Panc1 (cell line): Measurements from ENCODE around the gene SLC44A4. TPM values are rescaled to one million over a fixed set of nuclear protein-coding genes. Genes with fewer than 3 reads are reported as not detected.
A peak's percentile ranks its signal among the peaks of the same experiment; 100 is the strongest.
"Not testable (repeated sequence)": the region's sequence is repeated elsewhere in the genome, so short reads cannot be mapped to it uniquely, and the experiment has no call there.

Experiments used
- ATAC-seq: fragments of 200-7000 bp; cut with Tn5 transposase; 2 replicates; pipeline ENCODE4 v1.9.1; 2020; ENCODE audit warnings: mild to moderate bottlenecking, moderate library complexity
- BruUV-seq: library from RNA; stranded (reverse); fragments of 400-500 nt; replicated peaks from 2 replicates; lab custom pipeline; 2021; lab: Mats Ljungman, UMichigan
- CTCF ChIA-PET: fragments of 300-600 bp; sonication (Branson Sonifier 250); formaldehyde crosslinking; loops from one replicate; lab custom pipeline; 2022; ENCODE audit warnings: antibody characterized with exemption; lab: Charles Lee
- POLR2A ChIA-PET: fragments of 300-600 bp; sonication (Branson Sonifier 250); formaldehyde crosslinking; loops from one replicate; lab custom pipeline; 2022; ENCODE audit warnings: antibody characterized with exemption; lab: Charles Lee
- DNase-seq: peaks from one replicate; pipeline ENCODE4 v3.0.0-alpha.2; 2010; ENCODE audit warnings: low read depth, low spot score
- H3K27ac ChIP-seq: 2 replicates; pipeline ENCODE4 v1.5.1; 2011; ENCODE audit warnings: mild to moderate bottlenecking, low read length, inconsistent platforms
- H3K27me3 ChIP-seq: fragments of 200-500 bp; sonication (Bioruptor generic); 2 replicates; pipeline ENCODE4 v1.6.0; 2014; ENCODE audit warnings: low read length, inconsistent platforms; ENCODE audit not compliant: control insufficient read depth, insufficient read depth
- H3K36me3 ChIP-seq: fragments of 200-500 bp; sonication (Bioruptor generic); 2 replicates; pipeline ENCODE4 v1.5.1; 2014; ENCODE audit warnings: inconsistent platforms, mild to moderate bottlenecking, low read length, moderate library complexity; ENCODE audit not compliant: control insufficient read depth, insufficient read depth
- H3K4me1 ChIP-seq: 2 replicates; pipeline ENCODE4 v1.5.1; 2011; ENCODE audit warnings: inconsistent platforms, mild to moderate bottlenecking, low read length, moderate library complexity; ENCODE audit not compliant: control insufficient read depth, insufficient read depth
- H3K4me3 ChIP-seq, 2 experiments: 2 replicates each; pipeline ENCODE4 v1.5.1; 2011 to 2012; ENCODE audit warnings: low read depth in 2 of 2, low read length in 2 of 2, mild to moderate bottlenecking in 2 of 2, inconsistent platforms in 1 of 2, moderate library complexity in 1 of 2
- H3K9me3 ChIP-seq: fragments of 200-500 bp; sonication (Bioruptor generic); 2 replicates; pipeline ENCODE4 v1.5.1; 2014; ENCODE audit warnings: low read depth, mild to moderate bottlenecking, inconsistent platforms, low read length, moderate library complexity; ENCODE audit not compliant: control insufficient read depth, insufficient read depth
- POLR2AphosphoS5 ChIP-seq: IDR thresholded peaks from 2 replicates; pipeline ENCODE4 v1.6.1; 2012; ENCODE audit warnings: mild to moderate bottlenecking, low read depth, low read length, moderate library complexity
- SIN3A ChIP-seq: IDR thresholded peaks from 2 replicates; pipeline ENCODE4 v1.6.1; 2012; ENCODE audit warnings: low read depth, mild to moderate bottlenecking, low read length, moderate library complexity, borderline replicate concordance; ENCODE audit not compliant: insufficient read depth
- TCF7L2 ChIP-seq: IDR thresholded peaks from 2 replicates; pipeline ENCODE4 v1.6.1; 2011; ENCODE audit warnings: mild to moderate bottlenecking, low read depth, low read length, inconsistent platforms
- in situ Hi-C: cut with HindIII; loops from 2 replicates; pipeline ENCODE4 v1.10.0; 2016; ENCODE audit warnings: low sequenced_read_pairs, low pct_unique_long_range_greater_than_20kb
- intact Hi-C: fragments of 100-400 bp; cut with micrococcal nuclease; formaldehyde crosslinking; loops from one replicate; pipeline ENCODE4 v1.10.0; 2022; ENCODE audit not compliant: unreplicated experiment
- total RNA-seq: library from RNA; stranded (reverse); gene quantifications from one replicate; pipeline ENCODE4 v1.2.1, GENCODE V29; 2021; ENCODE audit not compliant: unreplicated experiment
- TF ChIP-seq, protein P1 (sequence below): fragments of 450-650 bp; IDR thresholded peaks from 2 replicates; pipeline ENCODE4 v1.5.1; 2017; ENCODE audit warnings: mild to moderate bottlenecking
- TF ChIP-seq, protein P2 (sequence below), 2 experiments: IDR thresholded peaks; 2 replicates each; pipeline ENCODE4 v1.6.1; 2011 to 2012; ENCODE audit warnings: low read depth in 2 of 2, control low read depth in 1 of 2, low read length in 1 of 2, mild to moderate bottlenecking in 1 of 2, moderate library complexity in 1 of 2; ENCODE audit not compliant: insufficient read depth in 1 of 2

The SLC44A4 gene
- total RNA-seq, 1 experiment from 2014 or later = 2.7 TPM

DNA sequence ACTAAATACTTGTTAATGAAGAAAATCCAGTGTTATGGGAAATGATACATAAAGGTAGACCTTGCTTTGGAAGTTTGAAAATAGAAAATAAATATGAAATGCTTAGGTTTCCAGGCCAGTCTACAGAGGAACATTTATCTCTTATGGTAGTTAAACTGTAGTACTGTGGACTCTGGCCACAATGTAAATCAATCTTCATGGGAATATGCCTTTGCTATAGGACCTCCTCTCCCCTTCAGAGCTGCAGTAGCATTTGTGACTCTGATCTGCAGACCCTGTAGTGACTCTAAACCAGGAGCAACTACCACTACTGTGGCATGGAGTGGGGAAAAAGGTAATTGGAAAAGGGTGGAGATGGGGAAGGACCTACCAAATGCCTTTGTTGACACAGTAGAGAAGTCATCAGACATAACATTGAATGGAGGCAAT is 58.9 kb downstream of the SLC44A4 start:
- Histone ChIP-seq H3K4me1 (peaks cover 29% of the 10 kb centered on the region), H3K27me3 (no peaks in the 10 kb centered on the region), H3K36me3 (no peaks in the 10 kb centered on the region; the same call in 1 of the 2 replicates), H3K27ac (peak overlapping the region; percentile 70), H3K4me3 (peak overlapping the region; percentile 64 to 80; a peak in 3 of 4 replicates), H3K9me3 (no peaks in the 10 kb centered on the region)
- ATAC-seq (no peak), DNase-seq (no peak)
- no TSS peak for BruUV-seq
- in situ Hi-C loops (no loop called here), intact Hi-C loops (loop anchor here (10.0 kb wide), 1 partner anchor 45 kb away; the partner anchor contains the start of gene VWA7)
- TF ChIP-seq, protein P1, sequence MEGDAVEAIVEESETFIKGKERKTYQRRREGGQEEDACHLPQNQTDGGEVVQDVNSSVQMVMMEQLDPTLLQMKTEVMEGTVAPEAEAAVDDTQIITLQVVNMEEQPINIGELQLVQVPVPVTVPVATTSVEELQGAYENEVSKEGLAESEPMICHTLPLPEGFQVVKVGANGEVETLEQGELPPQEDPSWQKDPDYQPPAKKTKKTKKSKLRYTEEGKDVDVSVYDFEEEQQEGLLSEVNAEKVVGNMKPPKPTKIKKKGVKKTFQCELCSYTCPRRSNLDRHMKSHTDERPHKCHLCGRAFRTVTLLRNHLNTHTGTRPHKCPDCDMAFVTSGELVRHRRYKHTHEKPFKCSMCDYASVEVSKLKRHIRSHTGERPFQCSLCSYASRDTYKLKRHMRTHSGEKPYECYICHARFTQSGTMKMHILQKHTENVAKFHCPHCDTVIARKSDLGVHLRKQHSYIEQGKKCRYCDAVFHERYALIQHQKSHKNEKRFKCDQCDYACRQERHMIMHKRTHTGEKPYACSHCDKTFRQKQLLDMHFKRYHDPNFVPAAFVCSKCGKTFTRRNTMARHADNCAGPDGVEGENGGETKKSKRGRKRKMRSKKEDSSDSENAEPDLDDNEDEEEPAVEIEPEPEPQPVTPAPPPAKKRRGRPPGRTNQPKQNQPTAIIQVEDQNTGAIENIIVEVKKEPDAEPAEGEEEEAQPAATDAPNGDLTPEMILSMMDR = no peak
- TF ChIP-seq, protein P2, sequence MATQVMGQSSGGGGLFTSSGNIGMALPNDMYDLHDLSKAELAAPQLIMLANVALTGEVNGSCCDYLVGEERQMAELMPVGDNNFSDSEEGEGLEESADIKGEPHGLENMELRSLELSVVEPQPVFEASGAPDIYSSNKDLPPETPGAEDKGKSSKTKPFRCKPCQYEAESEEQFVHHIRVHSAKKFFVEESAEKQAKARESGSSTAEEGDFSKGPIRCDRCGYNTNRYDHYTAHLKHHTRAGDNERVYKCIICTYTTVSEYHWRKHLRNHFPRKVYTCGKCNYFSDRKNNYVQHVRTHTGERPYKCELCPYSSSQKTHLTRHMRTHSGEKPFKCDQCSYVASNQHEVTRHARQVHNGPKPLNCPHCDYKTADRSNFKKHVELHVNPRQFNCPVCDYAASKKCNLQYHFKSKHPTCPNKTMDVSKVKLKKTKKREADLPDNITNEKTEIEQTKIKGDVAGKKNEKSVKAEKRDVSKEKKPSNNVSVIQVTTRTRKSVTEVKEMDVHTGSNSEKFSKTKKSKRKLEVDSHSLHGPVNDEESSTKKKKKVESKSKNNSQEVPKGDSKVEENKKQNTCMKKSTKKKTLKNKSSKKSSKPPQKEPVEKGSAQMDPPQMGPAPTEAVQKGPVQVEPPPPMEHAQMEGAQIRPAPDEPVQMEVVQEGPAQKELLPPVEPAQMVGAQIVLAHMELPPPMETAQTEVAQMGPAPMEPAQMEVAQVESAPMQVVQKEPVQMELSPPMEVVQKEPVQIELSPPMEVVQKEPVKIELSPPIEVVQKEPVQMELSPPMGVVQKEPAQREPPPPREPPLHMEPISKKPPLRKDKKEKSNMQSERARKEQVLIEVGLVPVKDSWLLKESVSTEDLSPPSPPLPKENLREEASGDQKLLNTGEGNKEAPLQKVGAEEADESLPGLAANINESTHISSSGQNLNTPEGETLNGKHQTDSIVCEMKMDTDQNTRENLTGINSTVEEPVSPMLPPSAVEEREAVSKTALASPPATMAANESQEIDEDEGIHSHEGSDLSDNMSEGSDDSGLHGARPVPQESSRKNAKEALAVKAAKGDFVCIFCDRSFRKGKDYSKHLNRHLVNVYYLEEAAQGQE (IDR thresholded peaks at IDR 0.05; ENCODE audit: insufficient read depth in 1 of 2, low read depth in 2 of 2, low read length in 1 of 2) = no peak
- no peak for TF ChIP-seq SIN3A
- TF ChIP-seq TCF7L2 = no peak
- TF ChIP-seq POLR2AphosphoS5 = no peak
- POLR2A ChIA-PET = interaction anchor here (0.6 kb wide), 6 partner anchors 14 to 158 kb away, joined by 3 to 6 read pairs (median 3); no protein-coding TSS in a partner anchor
- CTCF ChIA-PET = no interaction called here

- POLR2A ChIA-PET = interaction anchor here (0.6 kb wide), 1 partner anchor 30 kb away, joined by 6 read pairs; no protein-coding TSS in a partner anchor
- CTCF ChIA-PET, H3K27me3 ChIP-seq, intact Hi-C loops, ATAC-seq, DNase-seq, H3K9me3 ChIP-seq, BruUV-seq, H3K36me3 ChIP-seq, in situ Hi-C loops: not testable (repeated sequence)
- Histone ChIP-seq H3K4me3 (peak overlapping the region; percentile 64 to 80), H3K27ac (peak overlapping the region; percentile 70), H3K4me1 (peaks cover 26% of the 10 kb centered on the region)
Measured at GRCh38 chr6:31817929-31818511, 60.8 kb downstream of the SLC44A4 start.

GRCh38 chr6:31817133-31817928 is 61.5 kb downstream of the SLC44A4 start:
- H3K27me3 ChIP-seq, ATAC-seq, intact Hi-C loops, H3K36me3 ChIP-seq, DNase-seq, in situ Hi-C loops, H3K9me3 ChIP-seq, CTCF ChIA-PET: not testable (repeated sequence)
- H3K4me1 ChIP-seq = peaks cover 21% of the 10 kb centered on the region
- peak overlapping the region; percentile 70 for H3K27ac ChIP-seq
- H3K4me3 ChIP-seq = peak overlapping the region; percentile 64 to 80
- POLR2A ChIA-PET = interaction anchor here (0.6 kb wide), 1 partner anchor 29 kb away, joined by 6 read pairs; no protein-coding TSS in a partner anchor
- BruUV-seq = TSS peak; percentile 96
